Stimulated activated CD4-positive, alpha-beta T cell treated with anti-CD3 and anti-CD28 coated beads, Interleukin-15, amount 100 ng/mL, for 48 hours (primary cell): ENCODE measurements around the gene HPCAL1.

Experiments used
- DNase-seq, 2 donors: peaks; one replicate each; pipeline ENCODE4 v3.0.0-alpha.2; 2020; ENCODE audit warnings: low read depth in 2 of 2

The HPCAL1 gene

GRCh38 chr2:10370895-10371294, 68.2 kb downstream of the HPCAL1 start:
- DNase-seq = no peak

DNA sequence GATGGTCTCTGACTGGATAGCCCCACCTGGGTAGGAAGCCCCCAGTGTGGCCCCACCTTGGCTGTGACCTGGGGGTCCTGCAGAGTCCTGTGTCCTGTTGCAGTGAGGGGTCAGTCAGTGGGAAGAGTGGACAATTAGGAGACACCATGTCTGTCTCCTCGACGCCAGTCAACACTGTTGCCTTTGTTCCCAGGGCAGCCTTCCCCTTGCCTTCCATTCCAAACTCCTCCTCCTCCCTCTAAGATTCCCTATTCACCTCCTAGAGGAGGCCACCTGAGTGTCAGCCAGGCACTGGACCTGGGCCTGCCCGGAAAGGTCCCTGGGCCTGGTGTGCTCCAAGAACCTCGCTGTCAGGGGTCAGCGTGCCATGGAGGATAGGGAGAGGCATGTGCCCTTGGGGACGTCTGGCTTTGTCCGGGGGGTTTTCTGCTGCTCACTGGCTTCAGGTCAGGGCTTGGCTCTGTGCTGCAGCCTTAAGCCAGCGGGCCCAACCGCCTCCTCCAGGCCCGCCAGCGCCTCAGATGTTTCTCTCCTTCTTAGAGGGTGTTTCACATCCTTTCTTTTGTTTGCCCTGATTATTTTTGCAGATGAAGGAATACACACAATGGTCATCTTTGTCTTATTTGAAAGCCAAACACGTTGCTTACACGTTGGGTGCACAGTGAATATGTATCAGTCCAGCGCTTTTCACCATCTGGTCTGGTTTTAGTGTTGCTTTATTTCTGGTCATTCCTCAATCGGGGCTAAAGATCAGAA, 68.9 kb downstream of the HPCAL1 start:
- DNase-seq = no peak

DNA sequence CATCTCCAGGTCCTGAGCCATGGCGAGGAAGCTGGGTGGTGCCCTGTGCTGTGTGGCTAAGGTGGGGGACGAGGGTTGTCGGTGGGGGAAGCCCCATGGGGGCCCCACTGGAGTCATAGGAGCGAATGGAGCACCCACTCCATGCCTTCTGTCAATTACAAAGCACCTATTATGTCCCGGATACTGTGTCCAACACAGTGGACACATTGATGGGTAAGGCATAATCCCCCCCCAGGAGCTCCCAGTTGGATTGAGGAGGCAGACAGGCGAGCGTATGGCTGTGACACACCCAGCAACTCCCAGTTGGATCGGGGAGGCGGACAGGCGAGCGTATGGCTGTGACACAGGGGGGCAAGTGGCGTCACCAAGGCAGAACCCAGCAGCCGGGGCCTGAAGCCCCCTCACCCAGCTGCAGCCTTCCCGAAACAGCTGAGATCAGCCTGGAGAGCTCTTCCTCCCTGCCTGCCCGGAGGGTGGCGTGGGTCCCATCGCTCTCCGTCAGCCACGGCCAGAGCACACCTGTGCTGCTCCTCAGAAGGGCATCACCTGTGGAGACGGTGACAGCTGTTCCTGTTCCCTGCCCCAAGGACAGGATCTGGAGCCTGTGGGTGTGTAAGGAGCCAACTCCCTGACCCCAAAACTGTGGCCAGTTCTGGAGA, 69.6 kb downstream of the HPCAL1 start:
- no peak for DNase-seq

DNA sequence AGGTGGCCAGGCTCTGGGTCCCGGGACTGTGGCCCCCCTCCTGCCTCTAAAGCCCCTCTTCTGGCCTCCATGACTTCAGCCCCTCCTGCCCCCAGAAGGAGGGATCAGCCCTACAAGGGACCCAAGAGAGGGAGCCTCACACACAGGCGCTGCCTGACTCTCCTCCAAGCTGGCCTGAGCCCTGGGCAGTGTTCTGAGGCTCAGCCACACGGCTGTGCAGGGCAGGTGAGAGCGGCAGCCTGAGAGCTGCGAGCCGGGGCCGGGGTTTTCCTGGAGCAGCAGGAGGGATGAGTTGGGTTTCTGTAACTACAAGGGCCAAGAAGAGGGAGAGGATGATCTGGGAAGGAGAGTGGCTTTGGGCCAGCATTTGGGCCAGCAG, 70.1 kb downstream of the HPCAL1 start:
- no peak for DNase-seq

DNA sequence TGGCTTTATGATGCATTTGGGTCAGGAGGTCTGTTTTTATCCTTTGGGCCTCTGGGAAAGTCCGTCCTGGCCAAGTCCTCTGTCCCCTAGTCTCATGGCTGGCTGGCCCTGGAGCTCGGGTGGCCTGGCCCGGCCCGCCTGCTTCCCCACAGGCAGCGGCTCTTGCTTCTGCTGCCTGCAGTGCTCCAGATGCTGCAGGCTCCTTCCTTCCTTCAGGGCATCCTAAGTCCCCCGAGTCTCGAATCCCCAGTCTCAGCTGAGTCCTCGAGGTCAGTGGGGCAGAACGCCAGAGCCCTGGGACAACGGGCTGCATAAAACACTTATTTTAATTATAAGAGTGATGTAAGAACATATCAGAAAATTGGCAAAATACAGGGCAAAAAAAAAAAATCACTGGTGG, 71.2 kb downstream of the HPCAL1 start:
- DNase-seq = no peak

DNA sequence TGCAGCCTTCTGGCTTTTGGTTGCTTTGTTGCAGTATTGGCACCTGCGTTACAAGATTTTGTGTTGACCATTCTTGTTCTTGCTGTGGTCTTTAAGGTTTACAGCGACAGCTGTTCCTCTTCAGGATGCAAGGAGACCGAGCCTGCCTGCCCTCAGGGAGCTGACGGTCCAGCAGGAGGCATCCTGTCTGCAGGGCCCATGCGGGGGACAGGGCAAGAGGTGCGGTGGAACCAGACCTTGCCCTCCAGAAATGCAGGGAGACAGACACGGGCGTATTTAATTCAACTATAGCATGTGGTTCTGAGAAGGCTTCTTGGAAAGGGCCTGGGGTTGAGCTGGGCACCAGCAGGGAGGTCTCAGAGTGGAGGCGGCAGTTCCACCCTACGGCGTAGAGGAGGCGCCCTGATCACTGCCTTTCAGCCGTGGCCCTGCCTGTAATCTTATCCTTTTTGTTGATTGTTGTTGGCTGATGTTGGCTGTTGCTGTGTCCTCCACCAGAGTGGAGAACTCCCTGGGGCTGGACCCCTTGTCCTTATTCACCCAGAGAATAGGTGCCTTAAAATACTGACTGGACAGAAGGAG, 71.7 kb downstream of the HPCAL1 start:
- no peak for DNase-seq

GRCh38 chr2:10375570-10376281, 73.0 kb downstream of the HPCAL1 start:
- peak in 1 of 2 donors; percentile 15 for DNase-seq

DNA sequence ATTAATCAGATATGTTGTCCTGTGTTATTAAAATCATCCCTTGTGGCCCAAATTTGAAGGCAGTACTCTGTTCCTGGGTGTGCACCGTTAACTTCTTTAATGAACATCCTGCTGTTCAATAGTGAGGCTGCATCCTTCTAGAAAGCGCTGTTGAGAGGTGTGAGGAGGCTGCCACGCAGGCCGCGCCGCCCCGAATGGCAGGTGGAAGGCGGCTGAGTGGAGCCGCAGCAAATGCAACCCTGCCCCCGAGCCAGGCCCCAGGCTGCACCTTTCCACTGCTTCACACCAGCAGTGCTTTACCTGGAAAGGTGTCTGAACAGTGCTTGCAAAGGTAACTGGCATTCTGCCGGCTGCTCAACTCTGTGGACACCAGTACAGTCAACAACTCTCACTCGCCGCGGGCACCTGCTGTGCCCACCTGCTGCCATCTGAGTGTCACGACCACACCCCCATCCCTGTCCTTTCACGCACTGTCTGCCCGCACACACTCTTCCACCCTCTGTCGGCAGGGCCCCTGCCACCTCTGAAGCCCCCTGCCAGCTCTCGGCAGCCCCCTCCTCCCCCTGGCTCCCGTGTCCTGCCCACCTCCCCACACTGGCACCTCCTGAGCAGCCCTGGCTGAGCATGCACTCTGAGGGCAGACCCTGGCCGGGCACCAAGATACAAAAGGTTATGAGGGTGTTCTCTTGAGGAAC, 74.5 kb downstream of the HPCAL1 start:
- DNase-seq = no peak

- DNase-seq = no peak
These were observed 75.0 kb downstream of the HPCAL1 start for GRCh38 chr2:10377747-10378085.

DNA sequence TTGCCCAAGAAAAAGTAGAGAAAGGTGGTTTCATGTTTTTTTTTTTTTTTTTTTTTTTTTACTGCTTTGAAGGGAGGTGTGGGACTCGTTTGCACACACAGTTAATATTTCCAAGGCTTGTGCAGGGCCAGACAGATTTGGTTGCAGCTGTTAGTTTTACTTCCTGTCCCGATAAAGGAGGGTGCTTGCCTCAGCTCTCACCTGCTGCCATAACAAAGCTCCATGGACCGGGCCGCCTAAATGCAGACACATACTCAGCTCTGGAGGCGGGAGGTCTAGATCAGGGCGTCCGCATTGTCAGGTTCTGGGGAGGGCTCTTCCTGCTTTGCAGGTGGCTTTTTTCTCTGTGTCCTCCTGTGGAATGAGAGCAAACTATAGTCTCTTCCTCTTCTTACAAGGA, 75.5 kb downstream of the HPCAL1 start:
- no peak for DNase-seq

DNA sequence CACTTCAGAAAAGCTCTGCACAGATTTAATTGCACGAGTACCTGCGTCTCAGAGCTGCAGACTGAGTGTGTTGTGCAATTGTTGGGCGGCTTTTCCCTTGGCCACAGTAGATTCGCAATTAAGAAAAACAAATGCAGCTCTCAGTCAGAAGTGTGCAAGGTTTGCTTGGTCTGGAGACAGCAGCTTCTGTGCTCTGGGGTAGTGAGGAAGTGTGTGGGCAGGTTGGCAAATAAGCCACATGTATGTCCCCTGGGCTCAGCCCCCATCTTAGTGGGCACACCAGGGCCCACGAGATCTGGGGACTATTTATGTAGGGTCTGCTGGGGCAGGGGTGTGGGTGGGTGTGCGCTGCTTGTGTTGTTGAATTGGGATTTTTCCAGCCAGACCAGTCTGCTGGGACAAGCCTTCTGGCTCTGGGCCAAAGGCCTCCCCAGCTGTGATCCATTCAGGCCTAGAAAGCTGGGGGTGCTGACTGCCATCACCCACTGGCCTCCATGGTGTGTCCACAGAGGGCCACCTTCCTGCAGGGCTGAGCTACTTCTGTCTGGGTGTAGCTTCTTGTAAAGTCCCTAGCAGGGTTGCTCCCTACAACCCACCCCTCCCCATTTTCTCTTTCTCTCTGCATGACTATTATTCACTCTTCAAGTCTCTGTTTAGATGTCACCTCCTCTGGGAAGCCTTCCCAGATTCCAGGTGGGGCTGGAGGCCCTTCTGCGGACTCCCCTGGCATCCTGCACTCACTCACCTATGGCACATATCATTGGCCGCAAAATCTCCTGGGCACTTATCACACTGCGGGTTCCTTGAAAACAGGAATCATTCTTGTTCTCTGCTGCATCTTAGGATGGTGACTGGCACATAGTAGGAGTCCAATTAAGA, 77.6 kb downstream of the HPCAL1 start:
- DNase-seq = no peak

DNA sequence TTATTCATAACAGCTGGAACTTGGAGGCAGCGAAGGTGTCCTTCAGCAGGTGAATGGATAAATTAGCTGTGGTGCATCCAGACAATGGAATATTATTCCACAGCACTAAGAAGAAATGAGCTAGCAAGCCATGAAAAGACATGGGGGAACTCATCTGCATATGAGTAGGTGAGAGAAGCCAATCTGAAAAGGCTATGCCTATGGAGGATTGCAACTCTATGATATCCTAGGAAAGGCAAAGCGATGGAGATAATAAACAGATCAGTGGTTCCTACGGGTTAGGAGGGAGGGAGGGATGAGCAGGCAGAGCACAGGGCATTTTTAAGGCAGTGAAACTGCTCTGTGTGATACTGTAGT, 79.3 kb downstream of the HPCAL1 start:
- DNase-seq = no peak

DNA sequence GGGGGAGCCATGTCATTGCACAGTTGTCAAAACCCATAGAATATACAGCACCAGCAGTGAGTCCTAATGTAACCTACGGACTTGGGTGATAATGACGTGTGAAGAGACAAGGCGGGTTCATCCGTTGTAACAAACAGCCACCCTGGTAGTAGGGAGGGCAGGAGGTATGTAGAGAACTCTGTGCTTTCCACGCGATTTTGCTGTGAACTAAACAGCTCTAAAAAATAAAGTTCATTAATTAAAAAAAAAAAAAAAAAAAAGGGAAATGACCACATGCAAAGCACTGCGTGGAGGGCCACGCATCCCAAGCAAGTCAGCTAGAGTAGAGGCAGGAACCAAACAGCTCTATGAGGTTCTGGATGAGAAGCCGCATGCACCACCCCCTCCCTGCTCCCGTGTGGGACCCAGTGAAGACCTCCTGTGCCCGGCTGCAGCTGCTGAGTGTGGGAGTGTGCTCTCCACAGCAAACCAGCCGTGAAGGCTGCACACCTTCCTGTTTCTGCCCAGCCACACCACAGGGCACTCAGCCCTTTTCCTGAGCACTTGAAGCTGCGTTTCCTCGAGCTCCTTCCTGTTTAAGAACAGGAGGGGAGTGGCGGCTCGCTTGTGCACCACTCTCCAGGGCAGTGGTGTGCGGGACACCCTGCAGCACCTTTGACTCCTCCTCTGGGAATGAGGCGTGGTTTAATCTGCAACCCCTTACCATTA, 79.8 kb downstream of the HPCAL1 start:
- DNase-seq = no peak

DNA sequence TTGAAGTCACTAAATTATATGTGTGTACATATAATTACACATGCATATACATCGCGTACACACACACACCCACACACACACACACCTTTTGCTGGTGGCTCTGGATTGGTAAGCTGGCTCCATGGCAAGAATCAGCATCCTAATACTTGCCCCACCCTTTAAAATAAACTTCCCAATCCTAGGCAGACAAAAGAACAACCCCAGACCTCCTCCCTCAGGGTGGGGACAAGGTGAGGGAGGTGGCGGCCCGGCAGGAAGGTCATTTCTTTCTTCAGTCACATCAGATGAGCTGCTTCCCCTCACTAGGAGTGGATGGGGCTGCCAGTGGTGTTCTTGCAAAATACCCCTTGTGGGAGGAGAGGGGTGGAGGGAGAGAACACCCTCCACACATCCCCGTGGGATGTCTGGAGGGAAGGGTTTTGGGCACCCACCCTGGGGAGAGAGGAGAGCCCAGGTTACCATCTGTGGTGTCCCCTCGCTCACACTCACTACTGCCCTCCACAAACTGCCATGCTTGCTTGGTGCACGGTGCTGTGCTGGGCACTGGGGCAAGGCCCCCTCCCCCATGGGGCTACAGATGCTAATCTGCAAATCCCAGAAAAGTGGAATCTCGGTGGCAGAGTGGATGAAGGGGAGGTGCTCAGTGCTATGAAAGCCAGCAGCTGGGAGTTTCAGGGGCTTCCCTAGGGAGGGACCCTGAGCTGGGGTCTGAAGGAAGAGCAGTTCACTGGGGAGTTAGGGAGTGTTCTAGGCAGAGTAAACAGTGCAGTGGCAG, 81.4 kb downstream of the HPCAL1 start:
- no peak for DNase-seq

DNA sequence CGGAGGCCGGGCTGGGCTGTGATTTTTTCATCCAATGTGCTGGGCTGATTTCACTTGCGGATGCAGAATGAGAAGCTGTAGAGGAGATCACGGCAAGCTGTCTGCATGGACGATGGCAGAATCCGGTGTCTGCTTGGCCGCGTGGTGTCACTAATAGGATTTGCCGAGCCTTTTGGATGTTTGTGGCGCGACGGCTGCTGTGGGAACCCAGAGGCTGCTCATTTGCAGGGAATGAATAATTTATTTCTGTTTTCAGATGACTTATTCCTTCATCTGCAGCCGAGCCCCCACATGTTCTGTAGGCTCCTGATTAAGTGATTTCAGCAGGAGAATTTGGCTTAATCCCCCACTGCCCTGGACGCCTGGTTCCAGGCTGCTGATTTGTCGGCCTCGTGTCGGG, 82.8 kb downstream of the HPCAL1 start:
- no peak for DNase-seq

DNA sequence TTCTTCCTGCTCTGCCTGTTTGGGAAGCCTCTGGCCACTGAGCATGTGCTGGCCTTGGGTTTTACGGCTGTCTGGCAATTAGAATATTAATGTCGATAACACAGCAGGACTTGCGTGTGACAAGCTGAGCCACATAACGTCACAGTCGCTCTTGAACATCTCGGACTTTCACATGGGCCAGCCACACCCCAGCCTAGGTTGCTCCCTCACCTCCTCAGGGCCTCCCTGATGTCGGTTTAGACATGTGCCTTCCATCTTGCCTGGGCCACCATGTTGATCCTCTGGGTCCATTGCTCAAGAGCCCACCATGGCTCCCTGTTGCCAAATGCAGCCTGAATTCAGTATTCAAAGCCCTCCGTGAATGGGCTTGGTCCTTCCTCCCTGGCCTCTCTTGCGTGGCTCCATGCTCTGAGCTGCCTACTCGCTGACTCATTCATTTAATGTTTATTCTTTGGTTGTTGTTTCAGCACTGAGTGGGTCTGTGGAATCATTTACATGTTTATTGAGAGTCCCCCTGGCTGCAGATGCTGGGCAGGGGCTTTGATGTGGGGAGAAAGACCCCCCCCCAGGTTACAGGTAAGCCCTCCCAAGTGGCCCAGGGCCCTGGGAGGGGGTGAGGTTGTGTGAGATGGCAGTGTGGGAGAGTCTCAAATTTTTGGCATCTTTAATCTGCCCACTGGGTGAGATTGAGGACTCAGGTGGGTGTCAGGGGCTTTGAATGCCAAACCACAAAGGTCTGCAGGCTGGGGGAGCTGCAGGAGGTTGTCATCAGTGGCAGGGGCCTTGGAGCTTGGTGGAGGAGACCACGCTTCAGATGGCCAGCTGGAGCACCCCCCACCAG, 83.4 kb downstream of the HPCAL1 start:
- no peak for DNase-seq

- no peak for DNase-seq
These were observed 84.3 kb downstream of the HPCAL1 start for GRCh38 chr2:10387033-10387432.

- no peak for DNase-seq
These were observed 86.4 kb downstream of the HPCAL1 start for GRCh38 chr2:10388954-10389560.
